Stimulated activated effector memory CD8-positive, alpha-beta T cell treated with anti-CD3 and anti-CD28 coated beads, Interleukin-12 subunit alpha, Interleukin-12 subunit beta, amount 100 ng/mL, for 72 hours (primary cell): Measurements from ENCODE around the gene TMC6.
"Not testable (repeated sequence)": the region's sequence is repeated elsewhere in the genome, so short reads cannot be mapped to it uniquely, and the experiment has no call there.

Source experiments
- ATAC-seq: fragments of 150-1000 bp; cut with Tn5 transposase; 2 replicates; pipeline ENCODE4 v1.10.0; 2021
- DNase-seq, 2 donors: peaks; one replicate each; pipeline ENCODE4 v3.0.0; 2021 to 2022; ENCODE audit warnings: low spot score in 2 of 2
- H3K27ac Mint-ChIP-seq: one replicate; pipeline ENCODE4 v1.8.0; 2022; ENCODE audit warnings: mild to moderate bottlenecking, mixed read lengths
- H3K36me3 Mint-ChIP-seq: one replicate; pipeline ENCODE4 v1.8.0; 2022; ENCODE audit warnings: mild to moderate bottlenecking, mixed read lengths
- H3K4me1 Mint-ChIP-seq: one replicate; pipeline ENCODE4 v1.8.0; 2022; ENCODE audit warnings: mixed read lengths
- H3K4me3 Mint-ChIP-seq: one replicate; pipeline ENCODE4 v1.8.0; 2022; ENCODE audit warnings: mild to moderate bottlenecking, mixed read lengths
- H3K9me3 Mint-ChIP-seq: one replicate; pipeline ENCODE4 v1.8.0; 2022; ENCODE audit warnings: mixed read lengths

The TMC6 gene, protein sequence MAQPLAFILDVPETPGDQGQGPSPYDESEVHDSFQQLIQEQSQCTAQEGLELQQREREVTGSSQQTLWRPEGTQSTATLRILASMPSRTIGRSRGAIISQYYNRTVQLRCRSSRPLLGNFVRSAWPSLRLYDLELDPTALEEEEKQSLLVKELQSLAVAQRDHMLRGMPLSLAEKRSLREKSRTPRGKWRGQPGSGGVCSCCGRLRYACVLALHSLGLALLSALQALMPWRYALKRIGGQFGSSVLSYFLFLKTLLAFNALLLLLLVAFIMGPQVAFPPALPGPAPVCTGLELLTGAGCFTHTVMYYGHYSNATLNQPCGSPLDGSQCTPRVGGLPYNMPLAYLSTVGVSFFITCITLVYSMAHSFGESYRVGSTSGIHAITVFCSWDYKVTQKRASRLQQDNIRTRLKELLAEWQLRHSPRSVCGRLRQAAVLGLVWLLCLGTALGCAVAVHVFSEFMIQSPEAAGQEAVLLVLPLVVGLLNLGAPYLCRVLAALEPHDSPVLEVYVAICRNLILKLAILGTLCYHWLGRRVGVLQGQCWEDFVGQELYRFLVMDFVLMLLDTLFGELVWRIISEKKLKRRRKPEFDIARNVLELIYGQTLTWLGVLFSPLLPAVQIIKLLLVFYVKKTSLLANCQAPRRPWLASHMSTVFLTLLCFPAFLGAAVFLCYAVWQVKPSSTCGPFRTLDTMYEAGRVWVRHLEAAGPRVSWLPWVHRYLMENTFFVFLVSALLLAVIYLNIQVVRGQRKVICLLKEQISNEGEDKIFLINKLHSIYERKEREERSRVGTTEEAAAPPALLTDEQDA

DNA sequence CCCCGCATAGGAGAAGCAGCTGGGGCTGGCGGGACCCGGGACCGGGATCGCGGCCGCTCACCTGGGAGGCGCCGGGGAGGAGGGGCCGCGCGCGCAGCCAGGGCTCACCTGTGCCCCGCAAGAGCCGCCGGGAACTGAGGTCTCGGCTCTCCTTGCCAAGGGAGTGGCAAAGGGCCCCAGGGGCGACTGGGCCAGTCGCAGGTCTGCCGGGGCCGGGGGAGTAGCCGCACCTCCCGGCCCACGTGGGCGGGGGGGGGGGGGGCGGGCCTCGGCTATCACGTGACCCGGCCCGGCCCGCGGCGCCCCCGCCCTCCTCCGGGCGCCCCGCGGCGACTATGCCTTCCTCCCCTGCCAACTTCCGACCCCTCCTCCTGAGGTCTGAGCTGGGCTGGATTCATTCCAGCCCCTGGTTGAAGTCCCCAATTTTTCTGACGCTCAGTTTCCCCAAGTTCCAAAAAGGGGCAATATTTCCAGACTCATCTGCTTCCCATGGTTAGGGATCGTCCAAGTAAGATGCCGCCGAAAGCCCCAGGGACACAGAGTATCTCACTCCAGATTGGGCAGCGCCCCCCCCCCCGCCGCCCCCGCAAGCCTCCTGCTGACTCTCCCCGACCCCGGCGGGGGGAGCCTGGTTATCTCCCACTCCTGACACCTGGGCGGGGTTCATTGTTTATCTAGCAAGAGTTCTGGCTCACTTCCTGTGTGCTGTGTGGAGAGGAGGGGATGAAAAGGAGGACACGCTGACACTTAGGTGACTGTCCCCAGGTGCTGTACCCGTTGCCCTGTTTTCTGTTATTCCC lies at the start of gene TMC6:
Gene TMC6, minus strand, starts transcription at position 205 of the 800 bp plus-strand sequence. CDS start 1,923 bp downstream, outside the sequence.
- Mint-ChIP-seq H3K27ac (peak within 1 kb of the TSS; percentile 97), H3K4me3 (peak within 1 kb of the TSS; percentile 99), H3K4me1 (peaks cover 66% of the 10 kb centered on the region), H3K9me3 (no peaks in the 10 kb centered on the region), H3K36me3 (peaks cover 82% of the 10 kb centered on the region)
- DNase-seq (peak; percentile 58 to 81), ATAC-seq (peak; percentile 50)

DNA sequence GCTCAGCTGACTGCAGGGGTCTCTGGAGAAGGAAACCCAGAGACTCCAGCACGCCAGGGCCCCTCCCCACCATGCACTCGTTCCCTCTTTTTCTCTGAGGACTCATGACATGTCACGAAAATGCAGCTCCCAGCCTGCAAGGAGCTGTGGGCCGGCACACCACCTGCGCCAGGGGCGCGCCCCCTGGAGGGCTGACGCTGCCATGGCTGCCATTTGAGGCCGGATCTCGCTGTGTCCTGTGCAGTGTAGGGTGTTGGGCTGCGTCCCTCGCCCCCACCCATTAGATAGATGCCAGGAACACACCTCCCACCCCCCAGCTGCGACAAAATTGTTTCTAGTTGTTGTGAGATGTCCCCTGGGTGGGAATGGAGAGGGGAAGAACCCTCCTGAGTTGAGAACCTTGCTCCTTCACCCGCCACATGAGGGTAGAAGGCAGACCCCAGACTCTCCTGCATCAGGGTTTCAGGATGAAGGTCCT lies 48.0 kb upstream of the TMC6 start:
- Mint-ChIP-seq H3K27ac (peak overlapping the region; percentile 61), H3K4me1 (peaks cover 50% of the 10 kb centered on the region), H3K4me3 (no peak overlapping the region), H3K36me3 (peaks cover 98% of the 10 kb centered on the region), H3K9me3 (no peaks in the 10 kb centered on the region)
- ATAC-seq (peak; percentile 81), DNase-seq (peak; percentile 68 to 84)

- Mint-ChIP-seq H3K36me3 (peaks cover 98% of the 10 kb centered on the region), H3K27ac (no peak overlapping the region), H3K4me1 (peaks cover 56% of the 10 kb centered on the region), H3K4me3 (no peak overlapping the region), H3K9me3 (no peaks in the 10 kb centered on the region)
- DNase-seq, result no peak
- no peak for ATAC-seq
Observed at GRCh38 chr17:78175643-78175981, 47.1 kb upstream of the TMC6 start.

DNA sequence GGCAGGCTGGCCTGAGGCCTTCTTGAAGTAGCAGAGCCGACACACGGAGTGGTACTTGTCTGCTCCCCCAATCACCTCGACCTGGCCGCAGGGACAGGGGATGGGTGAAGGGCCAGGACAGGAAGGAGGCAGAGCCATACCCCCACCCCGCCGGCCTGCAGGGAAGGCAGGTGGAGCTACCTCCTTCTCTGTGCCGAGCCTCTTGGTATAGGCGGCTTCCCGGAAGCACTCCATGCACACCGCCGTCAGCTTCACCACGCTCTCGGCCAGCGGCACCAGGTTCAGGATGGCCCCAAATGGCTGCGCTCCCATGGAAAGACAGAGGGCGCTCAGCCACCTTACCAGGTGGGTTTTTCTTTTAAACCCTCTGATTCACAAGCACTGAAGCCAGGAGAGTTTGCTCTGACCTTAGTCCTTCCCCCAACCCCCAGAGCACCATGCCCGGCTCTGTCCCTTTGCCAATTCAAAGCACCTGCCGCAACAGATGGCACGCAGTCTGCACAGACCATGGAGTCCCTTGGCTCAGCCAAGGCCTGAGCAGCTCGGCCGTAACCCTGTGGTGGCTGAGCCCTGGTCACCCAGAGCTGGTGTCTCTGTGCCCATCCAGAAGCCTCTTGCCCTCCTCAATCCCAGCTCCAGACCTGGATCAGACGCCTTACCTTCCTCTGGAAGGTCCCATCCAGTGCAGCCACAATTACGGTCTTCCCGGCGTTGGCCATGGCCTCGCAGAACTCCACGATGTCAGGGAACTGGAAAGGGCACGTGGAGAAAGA lies 46.5 kb upstream of the TMC6 start:
- Mint-ChIP-seq H3K27ac (no peak overlapping the region), H3K4me1 (peaks cover 56% of the 10 kb centered on the region), H3K36me3 (peaks cover 98% of the 10 kb centered on the region), H3K4me3 (no peak overlapping the region), H3K9me3 (no peaks in the 10 kb centered on the region)
- no peak for ATAC-seq
- no peak for DNase-seq

DNA sequence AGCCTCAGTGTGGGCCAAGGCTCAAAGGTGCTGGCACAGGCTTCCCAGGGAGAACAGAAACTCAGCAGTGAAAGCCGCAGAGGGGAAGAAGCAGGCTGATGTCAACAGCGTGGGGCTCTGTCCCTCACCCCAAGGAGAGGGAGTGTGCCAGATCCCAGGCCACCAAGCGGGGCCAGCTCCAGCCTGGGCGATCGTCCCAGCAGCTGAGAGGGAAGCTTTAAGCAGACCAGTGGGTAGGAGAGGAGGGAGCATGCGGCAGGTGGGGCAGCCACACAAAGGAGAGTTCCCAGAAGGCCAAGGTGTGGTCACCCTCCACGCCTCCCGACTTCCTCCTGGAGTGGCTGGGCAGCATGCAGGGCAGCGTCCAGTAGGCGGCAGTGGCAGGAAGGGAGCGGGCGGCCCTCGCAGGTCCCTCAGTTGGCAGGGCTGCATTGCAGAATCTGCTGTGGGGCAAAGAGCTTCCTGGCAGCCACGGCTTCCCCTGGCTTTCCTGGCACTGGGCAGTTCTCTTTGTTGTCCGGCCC lies 45.9 kb upstream of the TMC6 start:
- Mint-ChIP-seq H3K36me3 (peaks cover 98% of the 10 kb centered on the region), H3K4me3 (no peak overlapping the region), H3K4me1 (peaks cover 59% of the 10 kb centered on the region), H3K9me3 (no peaks in the 10 kb centered on the region), H3K27ac (peak overlapping the region; percentile 94)
- DNase-seq (no peak), ATAC-seq (no peak)

GRCh38 chr17:78173097-78173715 lies 44.7 kb upstream of the TMC6 start:
- H3K4me1 Mint-ChIP-seq, result peaks cover 61% of the 10 kb centered on the region
- H3K36me3 Mint-ChIP-seq, result peaks cover 92% of the 10 kb centered on the region
- no peaks in the 10 kb centered on the region for H3K9me3 Mint-ChIP-seq
- DNase-seq (no peak), ATAC-seq (peak; percentile 53)
- peak overlapping the region; percentile 94 for H3K27ac Mint-ChIP-seq
- peak overlapping the region; percentile 69 for H3K4me3 Mint-ChIP-seq

DNA sequence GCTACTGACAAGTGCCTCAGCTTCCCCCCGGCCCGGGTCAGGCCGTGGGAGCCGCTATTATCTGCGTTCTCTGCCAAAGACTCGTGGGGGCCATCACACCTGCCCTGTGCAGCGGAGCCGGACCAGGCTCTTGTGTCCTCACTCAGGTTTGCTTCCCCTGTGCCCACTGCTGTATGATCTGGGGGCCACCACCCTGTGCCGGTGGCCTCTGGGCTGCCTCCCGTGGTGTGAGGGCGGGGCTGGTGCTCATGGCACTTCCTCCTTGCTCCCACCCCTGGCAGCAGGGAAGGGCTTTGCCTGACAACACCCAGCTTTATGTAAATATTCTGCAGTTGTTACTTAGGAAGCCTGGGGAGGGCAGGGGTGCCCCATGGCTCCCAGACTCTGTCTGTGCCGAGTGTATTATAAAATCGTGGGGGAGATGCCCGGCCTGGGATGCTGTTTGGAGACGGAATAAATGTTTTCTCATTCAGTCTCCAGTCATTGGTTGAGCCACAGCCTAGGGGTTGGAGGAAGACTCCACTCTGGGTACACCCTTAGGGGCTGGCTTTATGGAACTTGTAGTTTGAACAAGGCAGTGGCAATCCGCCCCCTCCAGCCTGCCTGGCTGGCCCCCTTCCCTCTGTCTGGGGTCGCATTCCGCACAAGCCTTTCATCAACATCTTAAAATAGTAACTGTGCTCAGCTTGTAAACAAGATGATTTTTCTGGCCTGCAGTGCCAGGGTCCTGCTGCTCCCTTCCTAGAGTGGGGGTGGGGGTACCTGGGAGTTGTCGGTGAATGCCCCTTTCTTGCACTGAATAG lies 43.9 kb upstream of the TMC6 start:
- Mint-ChIP-seq H3K4me1 (peaks cover 66% of the 10 kb centered on the region), H3K9me3 (no peaks in the 10 kb centered on the region), H3K27ac (peak overlapping the region; percentile 94), H3K36me3 (peaks cover 85% of the 10 kb centered on the region), H3K4me3 (peak overlapping the region; percentile 69)
- DNase-seq, result no peak
- no peak for ATAC-seq

- not testable (repeated sequence) for ATAC-seq, H3K9me3 Mint-ChIP-seq, DNase-seq
- Mint-ChIP-seq H3K4me3 (peak overlapping the region; percentile 69), H3K36me3 (peaks cover 79% of the 10 kb centered on the region), H3K4me1 (peaks cover 61% of the 10 kb centered on the region), H3K27ac (peak overlapping the region; percentile 94)
Observed at GRCh38 chr17:78171591-78172248, 43.2 kb upstream of the TMC6 start.

GRCh38 chr17:78170692-78171590 lies 42.4 kb upstream of the TMC6 start:
- DNase-seq (no peak), ATAC-seq (no peak)
- no peaks in the 10 kb centered on the region for H3K9me3 Mint-ChIP-seq
- peak overlapping the region; percentile 69 for H3K4me3 Mint-ChIP-seq
- peaks cover 72% of the 10 kb centered on the region for H3K36me3 Mint-ChIP-seq
- H3K4me1 Mint-ChIP-seq, result peaks cover 57% of the 10 kb centered on the region
- H3K27ac Mint-ChIP-seq, result peak overlapping the region; percentile 94

DNA sequence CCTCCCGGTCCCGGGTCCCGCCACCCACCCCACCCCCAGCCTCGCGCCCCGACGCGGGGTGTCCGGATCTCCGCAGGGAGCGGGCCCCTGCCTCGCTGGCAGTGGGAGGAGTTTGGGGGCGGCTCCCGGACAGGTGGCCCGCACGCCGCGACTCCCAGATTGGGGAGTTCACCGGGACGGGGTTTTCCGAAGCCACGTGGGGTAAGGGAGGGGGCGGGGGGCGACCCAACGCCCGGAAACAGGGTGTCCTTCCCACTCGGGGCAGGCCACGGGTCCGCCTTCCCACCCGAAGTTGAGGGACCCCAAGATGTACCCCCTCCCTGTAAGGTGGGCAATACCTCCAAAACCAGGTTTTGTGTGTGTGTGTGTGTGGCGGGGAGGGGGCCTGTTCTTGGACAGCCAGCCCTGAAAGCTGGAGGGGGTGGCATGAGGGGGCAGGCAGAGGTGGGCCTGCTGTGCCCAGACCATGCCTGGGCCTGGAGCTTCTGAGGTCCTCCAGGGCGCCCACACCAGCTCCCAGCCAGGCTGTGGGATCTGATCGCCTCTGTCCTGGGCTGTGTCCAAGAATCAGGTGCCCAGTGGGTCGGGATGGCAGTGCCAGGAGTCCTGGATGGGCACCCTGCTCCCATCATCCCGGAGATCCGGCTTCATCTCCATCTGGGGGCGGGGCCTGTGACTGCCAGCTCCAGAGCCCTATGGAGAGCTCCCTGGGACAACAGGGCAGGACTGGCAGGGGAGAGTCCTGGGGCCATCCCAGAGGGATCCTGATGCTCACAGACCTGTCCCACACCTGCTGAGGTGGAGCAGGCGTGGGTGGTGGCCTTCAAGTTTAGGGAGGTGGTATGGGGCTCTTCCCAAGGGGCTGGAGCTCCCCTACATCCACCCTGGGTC lies 40.6 kb upstream of the TMC6 start:
- H3K9me3 Mint-ChIP-seq, result no peaks in the 10 kb centered on the region
- H3K4me3 Mint-ChIP-seq, result peak overlapping the region; percentile 69
- H3K27ac Mint-ChIP-seq, result peak overlapping the region; percentile 94
- peak; percentile 55 for ATAC-seq
- H3K4me1 Mint-ChIP-seq, result peaks cover 53% of the 10 kb centered on the region
- DNase-seq, result peak in 1 of 2 donors; percentile 70
- peaks cover 57% of the 10 kb centered on the region for H3K36me3 Mint-ChIP-seq

- no peaks in the 10 kb centered on the region for H3K9me3 Mint-ChIP-seq
- peak within 1 kb of the TSS; percentile 69 for H3K4me3 Mint-ChIP-seq
- peak; percentile 89 for DNase-seq
- peaks cover 45% of the 10 kb centered on the region for H3K4me1 Mint-ChIP-seq
- H3K27ac Mint-ChIP-seq, result peak within 1 kb of the TSS; percentile 94
- peak; percentile 89 for ATAC-seq
- peaks cover 49% of the 10 kb centered on the region for H3K36me3 Mint-ChIP-seq
Observed at GRCh38 chr17:78168242-78168902, 39.8 kb upstream of the TMC6 start, which contains the start of gene SYNGR2. Gene SYNGR2, plus strand, starts transcription at chr17:78168581. Its CDS starts 36 bp downstream, at chr17:78168617.
